Naive B cell (primary cell): ENCODE results near the gene PPIL4. TPM values are rescaled to one million over a fixed set of nuclear protein-coding genes. Genes with fewer than 3 reads are reported as not detected.
"Not testable (repeated sequence)": the region's sequence is repeated elsewhere in the genome, so short reads cannot be mapped to it uniquely, and the experiment has no call there.

Experiments
- ATAC-seq, 2 donors: fragments of 150-1000 bp; cut with Tn5 transposase; 2 replicates each; pipeline ENCODE4 v1.10.0; 2021; ENCODE audit warnings: low read depth in 2 of 2, mild to moderate bottlenecking in 2 of 2, moderate library complexity in 2 of 2
- DNase-seq: peaks from one replicate; pipeline ENCODE4 v3.0.0; 2022
- H3K27ac Mint-ChIP-seq, 6 donors: one replicate each; pipeline ENCODE4 v1.8.0; 2020 to 2022; ENCODE audit warnings: mild to moderate bottlenecking in 6 of 6, mixed read lengths in 6 of 6, moderate library complexity in 5 of 6, inconsistent platforms in 2 of 6
- H3K27me3 Mint-ChIP-seq, 3 donors: one replicate each; pipeline ENCODE4 v1.8.0; 2021 to 2022; ENCODE audit warnings: mixed read lengths in 3 of 3, mild to moderate bottlenecking in 1 of 3
- H3K36me3 Mint-ChIP-seq, 2 donors: one replicate each; pipeline ENCODE4 v1.8.0; 2020 to 2022; ENCODE audit warnings: mixed read lengths in 2 of 2, inconsistent platforms in 1 of 2, mild to moderate bottlenecking in 1 of 2
- H3K4me1 Mint-ChIP-seq, 3 donors: one replicate each; pipeline ENCODE4 v1.8.0; 2020 to 2022; ENCODE audit warnings: mixed read lengths in 3 of 3, inconsistent platforms in 1 of 3, mild to moderate bottlenecking in 1 of 3, moderate library complexity in 1 of 3
- H3K4me3 Mint-ChIP-seq, 8 donors: one replicate each; pipeline ENCODE4 v1.8.0; 2020 to 2022; ENCODE audit warnings: mild to moderate bottlenecking in 8 of 8, mixed read lengths in 8 of 8, moderate library complexity in 8 of 8, inconsistent platforms in 2 of 8
- H3K9me3 Mint-ChIP-seq, 7 donors: one replicate each; pipeline ENCODE4 v1.8.0; 2020 to 2022; ENCODE audit warnings: mixed read lengths in 7 of 7, mild to moderate bottlenecking in 5 of 7, inconsistent platforms in 2 of 7, moderate library complexity in 1 of 7
- polyA plus RNA-seq, 6 donors: library from polyadenylated mRNA; unstranded; fragments of 300-500 nt; fragmentation: Illumina TruSeq; gene quantifications; one replicate each; pipeline ENCODE4 v1.2.3, GENCODE V29; 2021; ENCODE audit warnings: low read depth in 6 of 6

PPIL4 gene
- polyA plus RNA-seq, 6 donors from 2014 or later, result 10.4 to 16.2 (median 14.5) TPM

DNA sequence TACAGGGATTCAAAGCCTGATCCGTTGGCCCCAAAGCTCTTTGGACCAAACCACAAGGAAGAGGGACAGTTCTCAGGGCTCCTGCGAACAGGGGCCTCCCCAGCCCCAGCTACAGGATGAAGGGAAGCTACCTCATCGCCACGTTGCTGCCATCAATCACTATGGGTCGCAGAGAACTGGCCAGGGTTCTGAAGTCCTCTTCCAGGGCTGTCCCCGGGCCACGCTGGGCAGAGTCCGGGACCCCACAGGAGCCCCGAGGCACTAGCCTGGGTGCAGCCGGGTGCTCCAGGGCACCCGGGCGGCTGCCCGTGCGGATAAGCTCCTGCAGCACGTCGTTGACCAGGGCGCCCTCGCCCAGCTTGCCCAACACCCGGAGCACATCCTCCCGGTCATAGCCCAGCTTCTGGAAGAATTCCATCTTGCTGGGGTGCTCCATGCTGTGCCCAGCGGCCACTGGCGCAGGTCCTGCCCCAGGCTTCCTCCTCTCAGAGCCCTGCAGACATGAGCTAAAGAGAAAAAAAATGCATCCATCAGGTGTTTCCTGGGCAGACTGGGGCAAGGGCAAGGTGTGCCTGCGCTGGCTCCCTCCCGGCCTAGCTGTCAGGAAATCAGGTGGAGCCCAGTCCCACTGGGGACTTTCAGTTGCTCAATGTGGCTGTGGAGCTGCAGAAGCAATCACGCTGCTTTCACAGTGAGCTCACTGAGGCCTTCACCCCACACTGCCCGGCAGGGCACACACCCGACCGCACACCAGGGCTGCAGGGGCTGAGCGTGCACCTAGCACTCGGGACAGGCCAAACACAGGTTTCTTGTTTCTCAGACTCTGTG, 71.5 kb downstream of the PPIL4 start:
- Mint-ChIP-seq H3K4me3 (peak overlapping the region; percentile 69 to 91 (median 78)), H3K9me3 (no peaks in the 10 kb centered on the region)

DNA sequence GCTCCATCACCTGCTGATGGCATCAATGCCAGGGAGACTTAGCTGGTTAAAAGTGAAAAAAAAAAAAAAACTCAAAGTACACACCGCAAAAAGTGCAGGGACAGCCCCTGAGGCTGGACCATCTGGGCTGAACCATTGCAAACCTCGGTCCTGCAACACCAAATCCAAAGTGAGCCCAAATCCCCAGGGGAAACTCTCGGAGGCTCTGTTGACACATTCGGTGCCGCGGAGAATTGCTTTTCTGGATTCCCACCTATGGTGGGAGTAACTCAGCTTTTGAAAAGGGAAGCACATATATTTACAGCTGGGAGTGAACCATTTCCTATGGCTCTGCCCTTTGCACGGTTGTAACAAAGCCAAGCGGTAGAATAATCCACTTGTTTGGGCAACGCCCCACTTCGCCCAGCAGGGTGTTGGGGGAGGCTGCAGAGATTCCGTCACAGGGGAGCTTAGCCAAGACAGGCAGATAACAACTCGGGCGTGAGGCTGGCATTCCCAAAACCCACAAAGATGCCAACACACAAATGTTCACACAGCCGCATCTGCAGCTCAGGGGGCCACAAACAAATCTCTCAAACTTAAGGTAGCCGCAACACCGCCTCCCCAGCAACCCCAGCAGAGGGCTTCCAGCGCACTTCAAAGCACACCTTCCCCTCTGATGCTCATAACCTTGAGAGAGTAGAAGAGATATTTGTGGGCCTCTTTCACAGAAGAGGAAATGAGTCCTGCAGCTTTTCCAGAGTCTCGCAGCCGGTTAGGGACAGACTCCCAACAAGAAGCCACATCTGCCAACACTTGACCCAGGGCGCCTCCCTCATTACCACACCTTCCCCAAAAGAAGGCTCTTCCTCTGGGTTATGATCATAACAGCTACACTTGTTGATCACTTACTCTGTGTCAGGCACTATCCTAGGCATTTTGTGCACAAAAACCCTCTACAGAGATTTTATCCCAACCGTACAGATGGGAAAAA, 72.5 kb downstream of the PPIL4 start:
- peak overlapping the region; percentile 60 to 98 (median 95) for H3K27ac Mint-ChIP-seq
- DNase-seq, result peak; percentile 62
- ATAC-seq, result peak; percentile 17 to 19
- peaks cover 69 to 93% (median 85%) of the 10 kb centered on the region in 3 donors for H3K4me1 Mint-ChIP-seq
- no peaks in the 10 kb centered on the region for H3K27me3 Mint-ChIP-seq
- H3K4me3 Mint-ChIP-seq, result peak overlapping the region; percentile 67 to 91 (median 81)
- H3K9me3 Mint-ChIP-seq, result no peaks in the 10 kb centered on the region
- peaks cover 0 to 10% of the 10 kb centered on the region in 2 donors for H3K36me3 Mint-ChIP-seq

More for the DNA sequence above, 71.5 kb downstream of the PPIL4 start:
- peaks cover 72 to 93% (median 87%) of the 10 kb centered on the region in 3 donors for H3K4me1 Mint-ChIP-seq
- H3K27ac Mint-ChIP-seq, result peak overlapping the region in 5 of 6 donors; percentile 81 to 99 (median 93)
- no peaks in the 10 kb centered on the region for H3K27me3 Mint-ChIP-seq
- DNase-seq (no peak), ATAC-seq (peak; percentile 10 to 33)
- H3K36me3 Mint-ChIP-seq, result peaks cover 4 to 10% of the 10 kb centered on the region in 2 donors

DNA sequence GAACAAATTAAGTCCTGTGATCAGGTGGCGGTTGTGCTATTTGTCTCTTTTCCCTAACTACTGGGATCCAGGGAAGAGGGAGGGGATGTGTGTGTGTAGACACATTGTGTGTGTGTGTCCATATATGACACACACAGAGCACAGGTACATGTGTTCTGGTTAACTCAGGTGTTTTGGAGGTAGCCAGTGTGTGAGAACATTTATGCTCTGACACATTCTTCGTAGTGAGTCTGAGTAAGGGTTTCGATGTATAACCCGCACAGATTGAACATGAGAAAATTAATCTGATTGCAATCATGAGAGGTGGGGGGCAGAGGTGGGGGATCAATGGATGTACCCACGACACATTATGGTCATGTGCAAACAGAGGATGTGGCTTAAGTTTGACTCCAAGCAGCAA, 73.6 kb downstream of the PPIL4 start:
- Mint-ChIP-seq H3K27me3 (no peaks in the 10 kb centered on the region), H3K9me3 (no peaks in the 10 kb centered on the region), H3K36me3 (peaks cover 0 to 10% of the 10 kb centered on the region in 2 donors), H3K27ac (peak overlapping the region; percentile 82 to 98 (median 95)), H3K4me3 (peak overlapping the region; percentile 32 to 91 (median 78)), H3K4me1 (peaks cover 71 to 94% (median 91%) of the 10 kb centered on the region in 3 donors)
- no peak for ATAC-seq
- DNase-seq, result no peak

DNA sequence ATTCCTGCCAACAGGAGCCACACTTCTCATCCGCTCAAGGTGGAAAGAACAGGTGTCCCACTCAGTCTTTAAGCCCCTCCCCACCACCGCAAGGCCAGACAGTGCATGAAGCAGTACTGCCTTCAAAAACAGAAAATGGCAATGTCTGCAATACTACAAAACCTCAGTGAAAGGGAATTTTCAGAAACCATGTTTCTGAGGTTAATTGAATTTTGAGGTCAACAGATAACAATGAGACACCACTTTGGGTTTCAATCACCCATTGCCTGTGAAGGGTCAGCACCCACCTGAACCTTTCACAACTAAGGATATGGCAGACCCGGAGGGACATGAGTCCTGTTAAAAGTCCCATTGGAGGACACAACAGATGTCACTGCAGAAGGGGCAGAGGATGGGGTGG, 74.0 kb downstream of the PPIL4 start:
- H3K27ac Mint-ChIP-seq, result peak overlapping the region; percentile 82 to 98 (median 95)
- DNase-seq, result no peak
- peak overlapping the region; percentile 32 to 91 (median 78) for H3K4me3 Mint-ChIP-seq
- H3K27me3 Mint-ChIP-seq, result no peaks in the 10 kb centered on the region
- peak in 1 of 2 donors; percentile 11 for ATAC-seq
- peaks cover 71 to 94% (median 91%) of the 10 kb centered on the region in 3 donors for H3K4me1 Mint-ChIP-seq
- no peaks in the 10 kb centered on the region for H3K9me3 Mint-ChIP-seq
- H3K36me3 Mint-ChIP-seq, result peaks cover 0 to 10% of the 10 kb centered on the region in 2 donors

DNA sequence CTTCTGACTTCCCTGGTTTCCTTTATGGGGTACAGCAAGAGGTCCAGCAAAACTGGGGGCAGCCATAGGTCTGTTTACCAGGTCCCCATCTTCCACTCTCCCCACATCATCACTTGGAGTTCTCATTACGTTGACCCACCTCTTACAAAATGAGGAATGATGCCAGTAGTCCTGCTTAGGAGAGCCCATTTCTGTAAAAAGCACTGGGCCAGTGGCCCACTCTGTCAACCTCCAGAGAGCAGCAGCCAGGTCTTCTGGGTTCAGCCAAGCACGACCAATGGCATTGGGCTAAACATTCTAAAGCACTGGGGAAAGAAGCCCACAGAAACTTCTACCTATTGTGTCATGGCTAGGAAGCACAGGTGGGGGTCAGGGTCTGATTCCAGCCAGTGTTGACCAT, 74.9 kb downstream of the PPIL4 start:
- peaks cover 72 to 94% (median 88%) of the 10 kb centered on the region in 3 donors for H3K4me1 Mint-ChIP-seq
- peak overlapping the region in 7 of 8 donors; percentile 32 to 91 (median 77) for H3K4me3 Mint-ChIP-seq
- no peaks in the 10 kb centered on the region for H3K9me3 Mint-ChIP-seq
- ATAC-seq, result no peak
- peak overlapping the region; percentile 82 to 98 (median 95) for H3K27ac Mint-ChIP-seq
- H3K27me3 Mint-ChIP-seq, result no peaks in the 10 kb centered on the region
- H3K36me3 Mint-ChIP-seq, result peaks cover 0 to 10% of the 10 kb centered on the region in 2 donors
- no peak for DNase-seq

DNA sequence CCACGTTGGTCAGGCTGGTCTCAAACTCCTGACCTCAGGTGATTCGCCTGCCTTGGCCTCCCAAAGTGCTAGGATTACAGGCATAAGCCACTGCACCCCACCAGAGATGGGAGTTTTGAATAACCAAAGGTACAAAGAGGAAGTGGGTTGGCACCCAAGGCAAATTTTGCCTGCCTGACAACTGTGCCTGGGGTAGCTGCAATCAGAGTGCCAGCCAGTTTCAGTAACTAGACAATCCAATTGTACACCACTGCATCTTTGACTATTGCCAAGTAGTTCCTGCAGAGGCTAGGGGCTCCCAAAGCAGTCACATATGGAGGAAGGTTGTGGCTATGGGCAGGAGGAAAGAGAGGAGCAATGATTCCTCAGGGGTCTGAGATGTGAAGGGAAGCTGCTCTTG, 77.7 kb downstream of the PPIL4 start:
- DNase-seq, result peak; percentile 73

DNA sequence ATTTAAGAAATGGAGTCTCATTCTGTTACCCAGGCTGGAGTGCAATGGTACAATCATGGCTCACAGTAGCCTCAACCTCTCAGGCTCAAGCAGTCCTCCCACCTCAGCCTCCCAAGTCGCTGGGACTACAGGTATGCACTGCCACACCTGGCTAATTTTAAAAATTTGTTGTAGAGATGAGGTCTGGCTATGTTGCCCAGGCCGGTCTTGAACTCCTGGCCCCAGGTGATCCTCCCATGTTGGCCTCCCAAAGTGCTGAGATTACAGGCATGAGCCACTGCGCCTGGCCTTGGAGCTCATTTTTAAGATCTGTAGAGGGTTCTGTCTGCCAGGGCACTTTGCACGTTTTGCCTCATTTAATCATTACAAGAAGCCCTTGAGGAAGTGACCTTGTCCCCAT, 78.6 kb downstream of the PPIL4 start:
- peak overlapping the region; percentile 94 to 99 (median 98) for H3K27ac Mint-ChIP-seq
- peak overlapping the region; percentile 47 to 99 (median 88) for H3K4me3 Mint-ChIP-seq
- H3K36me3 Mint-ChIP-seq, result peaks cover 24 to 28% of the 10 kb centered on the region in 2 donors
- ATAC-seq, result no peak
- H3K9me3 Mint-ChIP-seq, result no peaks in the 10 kb centered on the region
- peaks cover 76 to 96% (median 89%) of the 10 kb centered on the region in 3 donors for H3K4me1 Mint-ChIP-seq
- no peak for DNase-seq
- no peaks in the 10 kb centered on the region for H3K27me3 Mint-ChIP-seq

More for the DNA sequence above, 77.7 kb downstream of the PPIL4 start:
- H3K4me3 Mint-ChIP-seq, result peak overlapping the region; percentile 57 to 99 (median 92)
- no peaks in the 10 kb centered on the region for H3K9me3 Mint-ChIP-seq
- no peaks in the 10 kb centered on the region for H3K27me3 Mint-ChIP-seq
- H3K36me3 Mint-ChIP-seq, result peaks cover 15 to 20% of the 10 kb centered on the region in 2 donors
- ATAC-seq, result peak; percentile 67 to 70
- peaks cover 74 to 96% (median 89%) of the 10 kb centered on the region in 3 donors for H3K4me1 Mint-ChIP-seq
- peak overlapping the region; percentile 94 to 99 (median 98) for H3K27ac Mint-ChIP-seq

DNA sequence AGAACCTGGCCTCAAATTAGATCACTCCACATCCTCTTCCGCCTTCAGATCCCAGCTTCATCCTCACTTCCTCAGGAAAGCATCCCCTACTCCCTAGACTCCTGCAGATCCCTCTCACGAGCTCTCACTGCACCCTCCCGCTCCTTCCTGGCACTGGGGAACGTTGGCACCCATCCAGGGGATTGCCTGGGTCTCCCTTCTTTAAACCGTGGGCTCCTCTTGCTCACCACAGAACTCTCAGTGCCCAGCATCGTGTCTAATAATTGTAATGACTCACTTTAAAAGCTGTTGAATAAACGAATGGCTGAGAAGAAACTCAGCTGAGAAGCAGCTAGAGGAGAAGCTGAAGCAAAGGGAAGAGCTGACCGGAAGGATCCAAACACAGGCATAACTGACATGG, 81.4 kb downstream of the PPIL4 start:
- Mint-ChIP-seq H3K9me3 (no peaks in the 10 kb centered on the region), H3K4me1 (peaks cover 59 to 88% (median 73%) of the 10 kb centered on the region in 3 donors), H3K27ac (peak overlapping the region; percentile 60 to 99 (median 96)), H3K27me3 (no peaks in the 10 kb centered on the region), H3K36me3 (peaks cover 25 to 29% of the 10 kb centered on the region in 2 donors), H3K4me3 (peak overlapping the region in 6 of 8 donors; percentile 9 to 79 (median 66))
- no peak for ATAC-seq
- no peak for DNase-seq

DNA sequence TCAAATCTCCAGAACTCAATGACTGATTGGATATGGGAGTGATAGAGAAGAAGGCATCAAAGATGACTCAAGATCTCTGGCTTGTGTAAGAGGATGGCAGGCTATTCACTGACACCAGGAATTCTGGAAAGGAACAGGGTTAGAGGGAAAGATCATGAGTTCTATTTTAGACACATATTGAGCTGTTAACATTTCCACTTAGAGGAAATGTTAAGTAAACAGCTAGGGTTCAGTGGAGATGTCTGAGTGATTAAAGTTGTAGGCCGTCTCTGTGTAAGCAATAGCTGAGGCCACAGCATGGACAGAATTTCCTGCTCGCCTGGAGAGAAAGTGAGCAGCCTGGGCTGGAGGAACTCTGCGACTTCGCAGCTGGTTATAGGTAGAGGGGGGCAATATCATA, 82.1 kb downstream of the PPIL4 start:
- Mint-ChIP-seq H3K4me3 (peak overlapping the region in 6 of 8 donors; percentile 0 to 75 (median 54)), H3K27ac (peak overlapping the region; percentile 87 to 99 (median 94)), H3K27me3 (no peaks in the 10 kb centered on the region), H3K4me1 (peaks cover 61 to 88% (median 75%) of the 10 kb centered on the region in 3 donors), H3K9me3 (no peaks in the 10 kb centered on the region), H3K36me3 (peaks cover 31 to 35% of the 10 kb centered on the region in 2 donors)
- no peak for DNase-seq
- no peak for ATAC-seq

DNA sequence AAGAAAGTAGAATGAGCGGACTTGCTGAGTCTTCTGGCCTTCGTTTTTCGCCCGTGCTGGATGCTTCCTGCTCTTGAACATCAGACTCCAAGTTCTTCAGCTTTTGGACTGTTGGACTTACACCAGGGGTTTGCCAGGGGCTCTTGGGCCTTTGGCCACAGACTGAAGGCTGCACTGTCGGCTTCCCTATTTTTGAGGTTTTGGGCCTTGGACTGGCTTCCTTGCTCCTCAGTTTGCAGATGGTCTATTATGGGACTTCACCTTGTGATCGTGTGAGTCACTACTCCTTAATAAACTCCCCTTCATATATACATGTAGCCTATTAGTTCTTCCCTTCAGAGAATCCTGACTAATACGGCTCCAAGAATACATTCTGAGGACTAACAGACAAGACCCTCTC, 83.1 kb downstream of the PPIL4 start:
- Mint-ChIP-seq H3K27ac (peak overlapping the region in 5 of 6 donors; percentile 67 to 97 (median 94)), H3K36me3 (peaks cover 33 to 36% of the 10 kb centered on the region in 2 donors), H3K4me3 (peak overlapping the region in 1 of 8 donors; percentile 37), H3K4me1 (peaks cover 53 to 78% (median 67%) of the 10 kb centered on the region in 3 donors)
- ATAC-seq, H3K27me3 Mint-ChIP-seq, DNase-seq, H3K9me3 Mint-ChIP-seq: not testable (repeated sequence)

DNA sequence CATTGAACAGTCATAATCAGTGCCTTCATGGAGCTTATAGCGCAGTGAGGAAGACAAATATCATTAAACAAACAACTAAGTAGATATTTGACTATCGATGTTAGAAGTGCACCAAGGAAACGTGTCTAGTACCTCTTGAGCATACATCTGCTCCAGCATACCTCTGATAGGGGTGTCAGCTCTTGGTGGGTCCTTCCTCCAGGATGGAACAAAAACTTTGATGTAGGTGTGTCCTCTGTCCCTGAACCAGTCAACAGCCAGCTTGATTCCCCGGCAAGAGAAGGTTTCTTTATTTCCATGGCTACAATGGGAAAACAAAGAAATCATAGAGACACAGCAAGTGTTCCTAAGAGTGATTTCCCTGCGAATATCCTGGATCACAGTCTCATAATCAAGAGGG, 84.2 kb downstream of the PPIL4 start:
- peaks cover 0 to 1% (median 0%) of the 10 kb centered on the region in 7 donors for H3K9me3 Mint-ChIP-seq
- no peak for DNase-seq
- H3K36me3 Mint-ChIP-seq, result peaks cover 37 to 43% of the 10 kb centered on the region in 2 donors
- ATAC-seq, result no peak
- peaks cover 44 to 69% (median 57%) of the 10 kb centered on the region in 3 donors for H3K4me1 Mint-ChIP-seq
- H3K27me3 Mint-ChIP-seq, result no peaks in the 10 kb centered on the region
- peak overlapping the region in 2 of 6 donors; percentile 94 to 97 for H3K27ac Mint-ChIP-seq
- peak overlapping the region in 1 of 8 donors; percentile 10 for H3K4me3 Mint-ChIP-seq

DNA sequence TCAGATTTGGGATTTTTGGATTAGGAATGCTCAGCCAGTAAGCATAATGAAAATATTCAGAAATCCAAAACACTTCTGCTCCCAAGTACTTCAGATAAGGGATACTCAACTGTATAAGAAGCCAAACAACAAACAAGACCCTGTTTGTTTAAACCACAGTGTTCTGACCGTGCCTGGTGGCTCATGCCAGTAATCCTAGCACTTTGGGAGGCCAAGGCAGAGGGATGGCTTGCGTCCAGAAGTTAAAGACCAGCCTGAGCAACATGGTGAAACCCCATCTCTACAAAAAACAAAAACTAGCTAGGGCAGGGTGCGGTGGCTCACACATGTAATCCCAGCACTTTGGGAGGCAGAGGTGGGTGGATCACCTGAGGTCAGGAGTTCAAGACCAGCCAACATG, 85.6 kb downstream of the PPIL4 start:
- not testable (repeated sequence) for DNase-seq, H3K4me3 Mint-ChIP-seq, H3K27me3 Mint-ChIP-seq, H3K9me3 Mint-ChIP-seq, ATAC-seq
- Mint-ChIP-seq H3K4me1 (peaks cover 32 to 55% (median 47%) of the 10 kb centered on the region in 3 donors), H3K27ac (peak overlapping the region in 1 of 6 donors; percentile 56), H3K36me3 (peaks cover 37 to 43% of the 10 kb centered on the region in 2 donors)

DNA sequence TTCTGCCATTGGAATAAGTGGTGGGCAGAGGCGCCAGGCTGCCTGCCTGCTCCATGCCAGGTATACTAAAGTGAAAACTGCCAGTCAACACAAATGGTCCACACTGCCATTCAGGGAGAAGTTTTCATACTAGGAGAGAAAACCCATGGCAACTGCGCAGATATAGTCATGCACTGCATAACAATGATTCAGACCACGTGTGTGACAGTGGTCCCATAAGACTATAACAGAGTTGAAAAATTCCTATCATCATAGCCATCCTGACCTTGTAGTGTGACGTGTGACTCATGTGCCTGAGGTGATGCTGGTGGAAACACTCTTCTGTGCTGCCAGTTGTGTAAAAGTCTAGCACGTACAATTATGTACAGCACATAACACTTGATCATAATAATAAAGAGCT, 86.1 kb downstream of the PPIL4 start:
- Mint-ChIP-seq H3K36me3 (peaks cover 37 to 43% of the 10 kb centered on the region in 2 donors), H3K27me3 (no peaks in the 10 kb centered on the region), H3K4me1 (peaks cover 30 to 54% (median 46%) of the 10 kb centered on the region in 3 donors), H3K9me3 (peaks cover 0 to 1% (median 0%) of the 10 kb centered on the region in 7 donors), H3K4me3 (no peak overlapping the region), H3K27ac (peak overlapping the region in 2 of 6 donors; percentile 56 to 70)
- ATAC-seq, result no peak
- DNase-seq, result no peak
